ENCODE data around the gene PKP4. TPM values are rescaled to one million over a fixed set of nuclear protein-coding genes. Genes with fewer than 3 reads are reported as not detected.
"Not testable (repeated sequence)": the region's sequence is repeated elsewhere in the genome, so short reads cannot be mapped to it uniquely, and the experiment has no call there.

PKP4 gene
- total and polyA plus RNA-seq, 2 experiments from 2014 or later = 7.6 to 32.2 TPM

- Histone ChIP-seq H3F3A (ENCODE audit: insufficient read depth) (no peaks in the 10 kb centered on the region), H3K4me1 (ENCODE audit: insufficient read depth) (peaks cover 15% of the 10 kb centered on the region), H4K20me1 (ENCODE audit: insufficient read depth) (peaks cover 10% of the 10 kb centered on the region; the same call in 1 of the 2 replicates), H3K27ac (no peak overlapping the region), H2AFZ (no peak overlapping the region), H3K9me3 (ENCODE audit: low read depth) (no peaks in the 10 kb centered on the region), H3K4me2 (ENCODE audit: unreplicated experiment) (no peak overlapping the region), H3K36me3 (ENCODE audit: low read depth) (no peaks in the 10 kb centered on the region), H3K9me2 (ENCODE audit: insufficient read depth) (no peaks in the 10 kb centered on the region), H3K9ac (no peak overlapping the region), H3K4me3 (no peak overlapping the region), H3K79me2 (ENCODE audit: insufficient read depth) (peaks cover 99% of the 10 kb centered on the region), H3K27me3 (replicated peaks; ENCODE audit: insufficient read depth) (no peaks in the 10 kb centered on the region)
- TF ChIP-seq EZH2 (IDR thresholded peaks at IDR 0.05; ENCODE audit: insufficient read depth, poor library complexity, severe bottlenecking) = no peak
- TF ChIP-seq EZH2phosphoT487 (IDR thresholded peaks at IDR 0.05; ENCODE audit: insufficient read depth, low read depth) = no peak
- peak; percentile 35 for DNase-seq
- 65 to 74% methylated on average over 4 of the region's 4 CpGs for WGBS, 2 experiments (ENCODE audit: low coverage in 1 of 2, low lambda C conversion rate in 2 of 2, missing lambda C conversion rate in 2 of 2)
- in situ Hi-C loops (cut with MboI) = loop anchor here (25.0 kb wide), 1 partner anchor 427 kb away; no protein-coding TSS in a partner anchor
Observed at GRCh38 chr2:158464426-158465281, 7.9 kb downstream of the PKP4 start.

GRCh38 chr2:158467248-158467647 is 10.5 kb downstream of the PKP4 start:
- Histone ChIP-seq H3K4me2 (ENCODE audit: unreplicated experiment) (no peak overlapping the region), H3K79me2 (ENCODE audit: insufficient read depth) (peaks cover 95% of the 10 kb centered on the region), H3K27ac (no peak overlapping the region), H3F3A (ENCODE audit: insufficient read depth) (no peaks in the 10 kb centered on the region), H3K27me3 (replicated peaks; ENCODE audit: insufficient read depth) (no peaks in the 10 kb centered on the region), H4K20me1 (ENCODE audit: insufficient read depth) (0 out of 2 replicates have a peak, but pooled peaks cover 4% of the 10 kb centered on the region), H2AFZ (no peak overlapping the region), H3K4me1 (ENCODE audit: insufficient read depth) (no peaks in the 10 kb centered on the region), H3K9me2 (ENCODE audit: insufficient read depth) (no peaks in the 10 kb centered on the region), H3K9me3 (ENCODE audit: low read depth) (no peaks in the 10 kb centered on the region), H3K9ac (no peak overlapping the region), H3K4me3 (no peak overlapping the region), H3K36me3 (ENCODE audit: low read depth) (no peaks in the 10 kb centered on the region)
- TF ChIP-seq EZH2phosphoT487 (IDR thresholded peaks at IDR 0.05; ENCODE audit: insufficient read depth, low read depth) (no peak), EZH2 (IDR thresholded peaks at IDR 0.05; ENCODE audit: insufficient read depth, poor library complexity, severe bottlenecking) (no peak)
- WGBS, 2 experiments (ENCODE audit: low coverage in 1 of 2, low lambda C conversion rate in 2 of 2, missing lambda C conversion rate in 2 of 2) = 89 to 93% methylated on average over 4 of the region's 4 CpGs
- no peak for DNase-seq
- in situ Hi-C loops (cut with MboI) = loop anchor here (25.0 kb wide), 1 partner anchor 430 kb away; no protein-coding TSS in a partner anchor

GRCh38 chr2:158472829-158473228 is 16.1 kb downstream of the PKP4 start:
- not testable (repeated sequence) for H3F3A ChIP-seq (ENCODE audit: insufficient read depth); H3K4me2 ChIP-seq (ENCODE audit: unreplicated experiment); H3K4me1 ChIP-seq (ENCODE audit: insufficient read depth); H3K9me2 ChIP-seq (ENCODE audit: insufficient read depth); H3K4me3 ChIP-seq; DNase-seq; H3K27ac ChIP-seq; H3K9me3 ChIP-seq (ENCODE audit: low read depth); H2AFZ ChIP-seq; H4K20me1 ChIP-seq (ENCODE audit: insufficient read depth); H3K27me3 ChIP-seq (replicated peaks; ENCODE audit: insufficient read depth); H3K36me3 ChIP-seq (ENCODE audit: low read depth); H3K9ac ChIP-seq
- in situ Hi-C loops (cut with MboI) = loop anchor here (25.0 kb wide), 1 partner anchor 436 kb away; no protein-coding TSS in a partner anchor
- 83 to 84% methylated on average over 3 of the region's 3 CpGs for WGBS, 2 experiments (ENCODE audit: low coverage in 1 of 2, low lambda C conversion rate in 2 of 2, missing lambda C conversion rate in 2 of 2)
- H3K79me2 ChIP-seq (ENCODE audit: insufficient read depth) = peaks cover 39% of the 10 kb centered on the region

DNA sequence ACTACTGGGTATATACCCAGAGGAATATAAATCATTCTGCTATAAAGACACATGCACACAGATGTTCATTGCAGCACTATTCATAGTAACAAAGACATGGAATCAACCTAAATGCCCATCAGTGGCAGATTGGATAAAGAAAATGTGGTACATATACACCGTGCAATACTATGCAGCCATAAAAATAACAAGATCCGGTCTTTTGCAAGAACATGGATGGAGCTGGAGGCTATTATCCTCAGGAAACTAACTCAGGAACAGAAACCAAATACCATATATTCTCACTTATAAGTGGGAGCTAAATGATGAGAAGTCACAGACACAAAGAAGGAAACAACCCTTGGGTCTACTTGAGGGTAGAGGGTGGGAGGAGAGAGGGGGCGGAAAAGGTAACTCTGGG is 16.5 kb downstream of the PKP4 start:
- not testable (repeated sequence) for H3K9me2 ChIP-seq (ENCODE audit: insufficient read depth); H3K9ac ChIP-seq; H3K4me1 ChIP-seq (ENCODE audit: insufficient read depth); H3K4me3 ChIP-seq; H3K4me2 ChIP-seq (ENCODE audit: unreplicated experiment); H3F3A ChIP-seq (ENCODE audit: insufficient read depth); DNase-seq; H3K36me3 ChIP-seq (ENCODE audit: low read depth); H3K9me3 ChIP-seq (ENCODE audit: low read depth); H4K20me1 ChIP-seq (ENCODE audit: insufficient read depth); H2AFZ ChIP-seq; H3K27ac ChIP-seq; H3K27me3 ChIP-seq (replicated peaks; ENCODE audit: insufficient read depth)
- peaks cover 34% of the 10 kb centered on the region for H3K79me2 ChIP-seq (ENCODE audit: insufficient read depth)
- WGBS, 2 experiments (ENCODE audit: low coverage in 1 of 2, low lambda C conversion rate in 2 of 2, missing lambda C conversion rate in 2 of 2) = 96 to 98% methylated on average over 3 of the region's 3 CpGs
- in situ Hi-C loops (cut with MboI) = loop anchor here (25.0 kb wide), 1 partner anchor 436 kb away; no protein-coding TSS in a partner anchor

Data from GM23248 (cell line).